Skin of body (tissue), 2 donors: Measurements from ENCODE around the gene OPRL1. TPM values are rescaled to one million over a fixed set of nuclear protein-coding genes. Genes with fewer than 3 reads are reported as not detected.
"Not testable (repeated sequence)": the region's sequence is repeated elsewhere in the genome, so short reads cannot be mapped to it uniquely, and the experiment has no call there.

Source experiments
- DNase-seq: peaks from one replicate; lab custom pipeline; 2025; lab: John Stamatoyannopoulos, UW
- total RNA-seq: library from RNA; depleted of rRNA; stranded (reverse); fragments of >200 nt; gene quantifications from one replicate; pipeline ENCODE4 v1.2.3, GENCODE V29; 2014

Gene OPRL1
- total RNA-seq, 1 donor from 2014 or later = 0.89 TPM

- DNase-seq = no peak
Measured at GRCh38 chr20:64115171-64115911, 35.5 kb downstream of the OPRL1 start.

- no peak for DNase-seq
Measured at GRCh38 chr20:64116016-64116415, 36.1 kb downstream of the OPRL1 start.

GRCh38 chr20:64116541-64117431 is 36.9 kb downstream of the OPRL1 start:
- no peak for DNase-seq

- not testable (repeated sequence) for DNase-seq
Measured at GRCh38 chr20:64117432-64117777, 37.5 kb downstream of the OPRL1 start.

GRCh38 chr20:64119301-64119680 is 39.4 kb downstream of the OPRL1 start:
- no peak for DNase-seq

GRCh38 chr20:64119681-64120341 is 39.9 kb downstream of the OPRL1 start:
- no peak for DNase-seq

- no peak for DNase-seq
Measured at GRCh38 chr20:64121586-64121985, 41.7 kb downstream of the OPRL1 start.

GRCh38 chr20:64122927-64123326 is 43.0 kb downstream of the OPRL1 start:
- not testable (repeated sequence) for DNase-seq

GRCh38 chr20:64123517-64123916 is 43.6 kb downstream of the OPRL1 start:
- DNase-seq = not testable (repeated sequence)

GRCh38 chr20:64129146-64129782 is 49.4 kb downstream of the OPRL1 start:
- DNase-seq = no peak

- no peak for DNase-seq
Measured at GRCh38 chr20:64130271-64130670, 50.4 kb downstream of the OPRL1 start.

GRCh38 chr20:64130876-64131275 is 51.0 kb downstream of the OPRL1 start:
- DNase-seq = no peak

- DNase-seq = no peak
Measured at GRCh38 chr20:64131406-64131805, 51.5 kb downstream of the OPRL1 start.

GRCh38 chr20:64133951-64134407 is 54.1 kb downstream of the OPRL1 start:
- no peak for DNase-seq

GRCh38 chr20:64134744-64135143 is 54.9 kb downstream of the OPRL1 start:
- DNase-seq = not testable (repeated sequence)

- DNase-seq = no peak
Measured at GRCh38 chr20:64136004-64136710, 56.3 kb downstream of the OPRL1 start.

GRCh38 chr20:64137598-64138031 is 57.7 kb downstream of the OPRL1 start:
- DNase-seq = no peak

- no peak for DNase-seq
Measured at GRCh38 chr20:64138276-64138815, 58.5 kb downstream of the OPRL1 start.

GRCh38 chr20:64139199-64140060 is 59.5 kb downstream of the OPRL1 start:
- no peak for DNase-seq
